GM21528 (cell line): Measurements from ENCODE around the gene TMEM191C.
"Not testable (repeated sequence)": the region's sequence is repeated elsewhere in the genome, so short reads cannot be mapped to it uniquely, and the experiment has no call there.

Experiments used
- ATAC-seq: cut with Tn5 transposase; IDR thresholded peaks from one replicate; pipeline ENCODE4 v1.9.1; 2021; ENCODE audit warnings: mild to moderate bottlenecking, moderate library complexity; ENCODE audit not compliant: unreplicated experiment, low FRiP score

The TMEM191C gene

DNA sequence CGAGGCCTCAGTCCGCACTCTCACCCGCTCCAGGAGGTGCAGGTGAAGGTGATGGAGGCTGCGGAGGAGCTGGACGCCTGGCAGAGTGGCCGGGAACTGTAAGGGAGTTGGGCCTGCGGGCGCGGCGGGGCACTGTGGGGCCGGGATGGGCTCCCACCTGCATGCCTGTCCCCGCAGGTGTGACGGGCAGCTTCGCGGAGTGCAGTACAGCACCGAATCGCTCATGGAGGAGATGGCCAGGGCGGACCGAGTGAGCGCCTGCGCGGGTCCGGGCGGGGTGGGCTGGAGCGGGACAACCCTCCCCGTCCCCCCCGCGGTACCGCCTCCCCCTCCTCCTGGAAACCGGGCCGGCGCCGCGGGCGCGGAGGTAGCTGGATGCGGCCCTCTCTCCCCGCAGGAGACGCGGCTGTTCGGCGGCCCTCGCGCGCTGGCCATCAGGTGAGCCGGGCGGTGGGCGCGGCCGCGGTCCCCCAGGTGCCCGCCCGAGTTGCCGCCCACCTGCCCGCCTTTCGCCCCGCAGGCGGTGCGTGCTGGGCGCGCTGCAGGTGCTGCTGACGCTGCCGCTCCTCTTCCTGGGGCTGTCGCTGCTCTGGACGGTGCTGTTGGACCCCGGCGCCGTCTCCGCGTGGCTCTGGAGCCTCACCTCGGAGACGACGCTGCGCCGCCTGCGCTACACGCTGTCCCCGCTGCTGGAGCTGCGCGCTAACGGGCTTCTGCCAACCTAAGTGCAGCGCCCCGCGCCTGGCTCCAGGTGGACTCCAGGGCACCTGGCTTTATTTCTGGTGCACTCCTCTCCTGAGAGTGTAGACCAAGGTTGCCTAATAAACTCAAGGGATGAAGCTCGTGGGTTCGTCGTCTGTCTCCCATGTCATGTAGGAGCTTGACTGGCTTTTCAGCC is 2.2 kb downstream of the TMEM191C start:
- not testable (repeated sequence) for ATAC-seq

DNA sequence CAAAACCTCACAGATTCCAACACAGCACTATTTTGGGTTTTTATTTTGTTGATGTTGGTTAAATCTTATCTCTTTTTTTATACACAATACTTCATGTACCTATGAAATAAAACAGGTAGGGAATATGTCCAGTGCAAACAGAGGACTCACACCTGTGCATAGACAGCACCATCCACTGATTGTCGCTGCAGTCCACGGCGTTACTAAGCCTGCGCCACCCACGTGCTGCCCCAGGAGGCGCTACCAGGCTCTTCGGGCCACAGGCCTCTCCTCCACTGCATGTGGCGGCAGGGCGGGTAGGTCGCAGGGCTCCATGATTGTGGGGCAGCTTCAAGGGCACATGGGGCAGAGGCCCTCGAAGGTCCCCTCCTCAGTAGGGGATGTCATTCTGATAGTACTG is 5.8 kb downstream of the TMEM191C start:
- not testable (repeated sequence) for ATAC-seq

GRCh38 chr22:21473664-21474063 is 6.5 kb downstream of the TMEM191C start:
- ATAC-seq: not testable (repeated sequence)

- ATAC-seq: not testable (repeated sequence)
Measured at GRCh38 chr22:21484039-21484438, 16.9 kb downstream of the TMEM191C start.

- ATAC-seq: not testable (repeated sequence)
Measured at GRCh38 chr22:21487723-21488122, 20.5 kb downstream of the TMEM191C start.

DNA sequence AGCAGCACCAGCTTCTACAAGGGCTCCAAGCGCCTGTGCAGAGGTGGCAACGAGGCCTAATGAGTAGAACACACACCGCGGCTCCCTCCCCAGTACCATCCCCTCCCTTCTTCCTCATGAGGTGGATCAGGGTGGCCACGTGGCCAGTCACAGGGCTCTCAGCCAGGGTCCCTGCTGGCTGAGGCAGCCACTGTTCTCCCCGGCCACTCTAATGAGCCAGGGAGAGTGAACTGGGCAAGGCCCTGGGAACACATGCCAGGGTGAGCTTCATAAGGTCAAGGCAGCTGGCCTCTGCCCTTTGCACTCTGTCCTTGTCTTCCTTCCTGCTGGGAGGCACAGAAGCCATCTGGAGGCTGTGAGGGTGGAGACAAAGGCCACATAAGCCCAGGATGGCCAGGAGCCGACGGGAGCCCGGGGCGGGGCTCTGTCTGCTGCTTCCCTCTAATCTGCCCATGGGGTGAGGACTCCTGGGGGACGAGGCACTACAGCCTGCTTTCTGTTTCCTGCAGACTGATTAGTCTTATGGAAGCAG is 22.0 kb downstream of the TMEM191C start:
- not testable (repeated sequence) for ATAC-seq

- ATAC-seq: not testable (repeated sequence)
Measured at GRCh38 chr22:21490556-21490955, 23.4 kb downstream of the TMEM191C start.

DNA sequence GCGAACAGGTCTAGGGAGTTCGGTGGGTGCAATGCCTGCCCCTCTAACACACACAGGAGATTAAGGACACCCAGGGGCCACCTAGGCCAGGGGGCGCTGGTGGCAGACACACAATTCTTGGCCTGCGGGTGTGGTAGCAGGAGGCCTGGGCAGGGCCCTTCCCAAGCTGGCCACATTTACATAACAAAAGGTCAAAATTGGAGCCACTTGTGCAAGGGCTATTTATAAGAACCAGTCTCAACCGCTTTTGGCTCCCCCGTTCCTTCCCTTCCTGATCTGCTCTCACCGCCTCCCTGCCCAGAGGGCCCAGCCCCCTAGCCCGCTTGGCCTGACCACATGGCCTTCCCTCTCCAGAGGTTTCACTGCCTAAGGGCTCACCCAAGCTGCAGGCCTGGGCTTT is 25.1 kb downstream of the TMEM191C start:
- ATAC-seq: not testable (repeated sequence)

DNA sequence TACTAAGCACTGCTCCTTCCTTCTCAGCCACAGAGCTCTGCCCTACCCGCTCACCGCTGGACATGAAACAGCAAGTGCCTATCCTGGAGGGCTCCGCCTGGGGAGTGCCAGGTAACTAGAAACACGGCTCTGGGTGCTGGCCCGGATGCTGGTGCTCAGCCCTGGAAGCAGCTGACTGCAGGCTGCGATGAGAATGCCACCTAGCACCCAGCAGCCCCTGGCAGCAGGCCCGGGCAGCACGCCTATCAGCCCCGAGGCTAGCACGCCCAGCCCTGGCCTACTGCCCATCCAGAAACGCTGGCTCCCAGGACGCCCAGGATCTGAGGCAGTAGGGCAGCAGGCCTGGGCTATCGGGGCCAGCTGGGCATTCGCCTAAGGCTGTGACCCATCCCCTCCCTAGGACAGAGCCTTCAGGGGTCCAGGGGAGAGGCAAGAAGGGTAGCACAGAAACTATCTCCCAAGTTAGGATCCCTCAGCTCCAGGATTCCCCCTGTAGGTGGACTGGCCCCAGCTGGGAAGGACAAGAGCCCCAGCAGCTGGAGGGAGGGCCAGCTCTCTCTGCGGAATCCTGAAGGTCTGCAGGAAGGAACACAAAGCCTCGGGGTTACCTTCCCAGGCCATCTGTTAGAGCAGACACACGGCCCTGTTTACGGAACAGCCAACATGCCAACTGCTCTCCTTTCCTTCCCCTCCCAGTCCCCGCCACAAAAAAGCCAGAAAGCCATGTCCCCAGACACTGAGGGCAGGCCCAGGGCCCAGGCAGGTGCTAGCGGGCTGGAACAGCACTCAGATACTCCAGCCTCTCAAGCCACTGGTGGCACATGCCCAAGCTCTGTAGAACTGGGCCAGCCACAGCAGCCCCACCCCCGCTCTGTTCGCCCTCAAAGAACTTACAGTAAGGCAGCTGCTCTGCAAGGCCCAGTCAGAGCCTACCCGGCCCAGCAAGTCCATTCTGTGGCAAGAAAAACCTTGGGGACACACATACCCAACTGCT is 26.9 kb downstream of the TMEM191C start:
- not testable (repeated sequence) for ATAC-seq

GRCh38 chr22:21497984-21498383 is 30.8 kb downstream of the TMEM191C start:
- not testable (repeated sequence) for ATAC-seq

GRCh38 chr22:21498489-21498888 is 31.3 kb downstream of the TMEM191C start:
- not testable (repeated sequence) for ATAC-seq

- not testable (repeated sequence) for ATAC-seq
Measured at GRCh38 chr22:21499623-21500506, 32.7 kb downstream of the TMEM191C start.

DNA sequence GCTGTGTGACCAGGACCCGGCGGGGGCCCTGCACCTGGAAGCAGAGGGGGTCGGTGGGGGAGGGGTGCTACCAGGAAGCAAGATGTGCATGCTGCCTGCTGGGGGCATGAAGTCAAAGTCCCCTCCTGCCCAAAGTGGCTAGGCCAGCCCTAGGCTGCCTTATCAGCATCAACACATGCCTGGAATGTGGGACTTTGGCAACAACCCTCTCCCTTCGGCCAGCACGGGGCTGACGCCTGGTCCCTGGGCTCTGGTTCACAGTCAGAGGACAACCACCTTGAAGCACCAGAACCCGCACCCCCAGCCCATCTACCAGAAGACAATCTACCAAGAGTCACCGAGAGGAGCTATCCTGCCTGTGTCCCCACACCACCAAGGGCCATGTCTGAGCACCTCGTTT is 43.2 kb downstream of the TMEM191C start:
- not testable (repeated sequence) for ATAC-seq

- not testable (repeated sequence) for ATAC-seq
Measured at GRCh38 chr22:21512022-21512421, 44.8 kb downstream of the TMEM191C start.

GRCh38 chr22:21514117-21514516 is 46.9 kb downstream of the TMEM191C start:
- ATAC-seq: not testable (repeated sequence)

DNA sequence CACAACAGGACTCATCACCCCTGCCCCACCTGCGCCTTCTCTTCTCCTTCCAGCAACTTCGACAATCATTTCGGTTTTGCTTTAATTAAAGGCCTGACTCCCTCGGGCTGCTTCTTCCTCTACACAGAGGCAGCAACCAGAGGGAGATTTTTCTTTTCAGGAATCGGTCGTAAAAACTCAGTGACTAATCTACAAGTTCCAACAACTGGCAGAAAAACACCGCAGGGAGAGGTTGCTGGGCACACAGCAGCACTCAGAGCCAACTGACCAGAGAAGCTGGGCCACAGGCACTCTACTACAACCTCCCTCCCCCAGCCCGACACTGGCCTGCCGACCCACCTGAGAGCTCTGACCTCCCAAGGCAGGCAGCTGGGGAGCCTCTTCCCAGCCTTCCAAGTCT is 48.0 kb downstream of the TMEM191C start:
- not testable (repeated sequence) for ATAC-seq

GRCh38 chr22:21516522-21516921 is 49.3 kb downstream of the TMEM191C start:
- not testable (repeated sequence) for ATAC-seq

DNA sequence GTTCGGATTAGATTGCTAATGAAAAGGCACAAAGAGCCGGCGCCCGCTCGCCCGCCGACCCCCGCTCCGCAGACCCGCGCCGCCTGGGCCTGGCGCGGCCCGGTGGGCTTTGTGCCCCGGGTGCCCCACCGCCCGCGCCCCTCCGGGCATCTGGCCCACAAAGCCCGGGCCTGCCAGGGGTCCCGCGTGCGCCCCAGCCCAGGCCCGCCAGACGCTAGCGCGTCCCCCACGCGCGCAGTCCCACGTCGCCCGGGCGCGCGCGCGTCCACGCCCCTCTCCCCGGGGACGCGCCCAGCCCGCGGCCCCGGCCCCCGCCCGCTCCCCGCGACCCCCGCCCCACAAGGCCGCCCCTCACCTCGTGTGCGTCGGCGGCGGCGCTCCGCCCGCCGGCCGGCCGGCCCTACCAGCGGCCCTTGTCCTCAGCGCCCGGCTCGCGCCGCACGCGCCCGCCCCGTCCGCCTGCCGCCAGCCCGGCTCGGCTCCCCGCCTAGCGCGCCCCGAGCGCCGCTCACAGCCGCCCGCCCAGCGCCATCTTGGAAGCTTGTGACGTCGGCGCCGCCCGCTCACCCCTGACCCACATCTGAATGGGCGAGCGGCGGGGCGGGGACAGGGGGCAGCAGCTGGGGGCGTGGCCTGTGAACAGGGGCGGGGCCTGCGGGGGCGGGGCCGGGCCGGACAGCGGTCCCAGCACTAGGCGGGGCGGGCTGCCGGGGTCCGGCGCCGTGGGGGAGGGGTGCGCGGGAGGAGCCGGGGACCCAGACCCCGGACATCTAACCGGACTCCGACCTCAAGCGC is 50.0 kb downstream of the TMEM191C start:
- ATAC-seq: peak; percentile 67
